NCI-H2171 (cell line): ENCODE data around the gene CEP70.
"Not testable (repeated sequence)": the region's sequence is repeated elsewhere in the genome, so short reads cannot be mapped to it uniquely, and the experiment has no call there.

Experiments
- DNase-seq: peaks from one replicate; lab custom pipeline; 2025; lab: John Stamatoyannopoulos, UW

The CEP70 gene

GRCh38 chr3:138593488-138594149, 441 bp downstream of the CEP70 start:
- no peak for DNase-seq

- no peak for DNase-seq
These were observed 2.7 kb downstream of the CEP70 start for GRCh38 chr3:138591392-138591791.

GRCh38 chr3:138588445-138588844, 5.6 kb downstream of the CEP70 start:
- DNase-seq: no peak

GRCh38 chr3:138587374-138587773, 6.7 kb downstream of the CEP70 start:
- DNase-seq: no peak

GRCh38 chr3:138578961-138579574, 15.0 kb downstream of the CEP70 start:
- no peak for DNase-seq

- DNase-seq: no peak
These were observed 15.9 kb downstream of the CEP70 start for GRCh38 chr3:138578141-138578540.

- no peak for DNase-seq
These were observed 20.9 kb downstream of the CEP70 start for GRCh38 chr3:138573138-138573537.

- not testable (repeated sequence) for DNase-seq
These were observed 24.4 kb downstream of the CEP70 start for GRCh38 chr3:138569624-138570023.

GRCh38 chr3:138569090-138569489, 25.0 kb downstream of the CEP70 start:
- no peak for DNase-seq

- DNase-seq: no peak
These were observed 26.7 kb downstream of the CEP70 start for GRCh38 chr3:138567403-138567802.

- DNase-seq: not testable (repeated sequence)
These were observed 27.8 kb downstream of the CEP70 start for GRCh38 chr3:138566293-138566692.

GRCh38 chr3:138562902-138563301, 31.2 kb downstream of the CEP70 start:
- not testable (repeated sequence) for DNase-seq

GRCh38 chr3:138560501-138560900, 33.6 kb downstream of the CEP70 start:
- no peak for DNase-seq

- no peak for DNase-seq
These were observed 34.9 kb downstream of the CEP70 start for GRCh38 chr3:138559134-138559533.

- DNase-seq: not testable (repeated sequence)
These were observed 39.3 kb downstream of the CEP70 start for GRCh38 chr3:138554775-138555174.

GRCh38 chr3:138550958-138551357, 43.1 kb downstream of the CEP70 start:
- not testable (repeated sequence) for DNase-seq

GRCh38 chr3:138549179-138549977, 44.7 kb downstream of the CEP70 start:
- no peak for DNase-seq

- no peak for DNase-seq
These were observed 46.6 kb downstream of the CEP70 start for GRCh38 chr3:138547342-138547975.

- DNase-seq: no peak
These were observed 49.5 kb downstream of the CEP70 start for GRCh38 chr3:138544546-138544945.

- DNase-seq: no peak
These were observed 51.1 kb downstream of the CEP70 start for GRCh38 chr3:138542977-138543376.

GRCh38 chr3:138539352-138539751, 54.7 kb downstream of the CEP70 start:
- no peak for DNase-seq

- not testable (repeated sequence) for DNase-seq
These were observed 72.6 kb downstream of the CEP70 start for GRCh38 chr3:138521445-138521844.
